Colonic mucosa (tissue), 4 donors: ENCODE measurements around the gene POLR1A. TPM values are rescaled to one million over a fixed set of nuclear protein-coding genes. Genes with fewer than 3 reads are reported as not detected.

Experiments
- DNase-seq: peaks from one replicate; pipeline ENCODE4 v3.0.0-alpha.2; 2020
- H3K27ac ChIP-seq: fragments of 200-600 bp; one replicate; pipeline ENCODE4 v1.8.0; 2021
- H3K27me3 ChIP-seq: fragments of 200-600 bp; one replicate; pipeline ENCODE4 v1.8.0; 2021
- H3K36me3 ChIP-seq: fragments of 200-600 bp; one replicate; pipeline ENCODE4 v1.8.0; 2021
- H3K4me1 ChIP-seq: fragments of 200-600 bp; one replicate; pipeline ENCODE4 v1.8.0; 2021; ENCODE audit warnings: mild to moderate bottlenecking
- H3K4me3 ChIP-seq: fragments of 200-600 bp; one replicate; pipeline ENCODE4 v1.8.0; 2021
- H3K9ac ChIP-seq, 2 donors: one replicate each; pipeline ENCODE4 v1.7.0; 2013; ENCODE audit warnings: control low read depth in 2 of 2, low read depth in 2 of 2, low read length in 2 of 2
- H3K9me3 ChIP-seq: fragments of 200-600 bp; one replicate; pipeline ENCODE4 v1.8.0; 2021
- intact Hi-C: fragments of 100-400 bp; cut with DNase I; formaldehyde crosslinking; loops from one replicate; pipeline ENCODE4 v1.14.1; 2022
- total RNA-seq, 2 donors: library from RNA; stranded (reverse); fragmentation: NEBNext Ultra II Directional in 1 of 2; extraction: Animal tissue kit (Norgen Biotek cat#: 25700) in 1 of 2; gene quantifications; one replicate each; pipeline ENCODE4 v1.2.1, GENCODE V29; 2021
- TF ChIP-seq, protein P1 (sequence below): fragments of 200-600 bp; IDR thresholded peaks from one replicate; pipeline ENCODE4 v1.8.0; 2022; ENCODE audit warnings: antibody characterized with exemption, mild to moderate bottlenecking
- donor health status: healthy.
- donor health status: DM: no; HTN: no; CAD: no.
- donor health status: DM: no; HTN: no; CAD: no.

POLR1A gene
- total RNA-seq, 2 donors from 2014 or later, result 17.9 to 35.9 TPM

DNA sequence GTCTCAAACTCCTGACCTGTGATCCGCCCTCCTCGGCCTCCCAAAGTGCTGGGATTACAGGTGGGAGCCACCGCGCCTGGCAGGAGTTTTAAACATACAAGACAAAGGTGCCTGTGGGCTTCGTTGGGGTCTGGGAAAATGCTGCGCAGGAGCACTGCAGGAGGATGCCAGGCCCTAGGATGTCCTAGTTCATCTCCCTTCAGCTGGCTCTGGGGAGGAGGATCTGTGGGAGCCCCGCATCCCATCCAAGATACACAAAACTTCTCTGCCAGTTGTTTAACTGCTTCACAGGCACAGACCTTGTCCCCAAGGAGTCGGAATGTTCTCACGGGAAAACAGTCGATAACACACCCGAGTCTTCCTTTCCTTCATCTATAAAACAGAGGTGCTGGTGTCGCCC lies 89.1 kb downstream of the POLR1A start:
- Histone ChIP-seq H3K4me3 (no peak overlapping the region), H3K9ac (no peak overlapping the region), H3K36me3 (no peaks in the 10 kb centered on the region), H3K9me3 (no peaks in the 10 kb centered on the region), H3K27me3 (no peaks in the 10 kb centered on the region), H3K4me1 (peaks cover 7% of the 10 kb centered on the region), H3K27ac (no peak overlapping the region)
- TF ChIP-seq, protein P1, sequence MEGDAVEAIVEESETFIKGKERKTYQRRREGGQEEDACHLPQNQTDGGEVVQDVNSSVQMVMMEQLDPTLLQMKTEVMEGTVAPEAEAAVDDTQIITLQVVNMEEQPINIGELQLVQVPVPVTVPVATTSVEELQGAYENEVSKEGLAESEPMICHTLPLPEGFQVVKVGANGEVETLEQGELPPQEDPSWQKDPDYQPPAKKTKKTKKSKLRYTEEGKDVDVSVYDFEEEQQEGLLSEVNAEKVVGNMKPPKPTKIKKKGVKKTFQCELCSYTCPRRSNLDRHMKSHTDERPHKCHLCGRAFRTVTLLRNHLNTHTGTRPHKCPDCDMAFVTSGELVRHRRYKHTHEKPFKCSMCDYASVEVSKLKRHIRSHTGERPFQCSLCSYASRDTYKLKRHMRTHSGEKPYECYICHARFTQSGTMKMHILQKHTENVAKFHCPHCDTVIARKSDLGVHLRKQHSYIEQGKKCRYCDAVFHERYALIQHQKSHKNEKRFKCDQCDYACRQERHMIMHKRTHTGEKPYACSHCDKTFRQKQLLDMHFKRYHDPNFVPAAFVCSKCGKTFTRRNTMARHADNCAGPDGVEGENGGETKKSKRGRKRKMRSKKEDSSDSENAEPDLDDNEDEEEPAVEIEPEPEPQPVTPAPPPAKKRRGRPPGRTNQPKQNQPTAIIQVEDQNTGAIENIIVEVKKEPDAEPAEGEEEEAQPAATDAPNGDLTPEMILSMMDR, result no peak
- intact Hi-C loops, result no loop called here
- no peak for DNase-seq

DNA sequence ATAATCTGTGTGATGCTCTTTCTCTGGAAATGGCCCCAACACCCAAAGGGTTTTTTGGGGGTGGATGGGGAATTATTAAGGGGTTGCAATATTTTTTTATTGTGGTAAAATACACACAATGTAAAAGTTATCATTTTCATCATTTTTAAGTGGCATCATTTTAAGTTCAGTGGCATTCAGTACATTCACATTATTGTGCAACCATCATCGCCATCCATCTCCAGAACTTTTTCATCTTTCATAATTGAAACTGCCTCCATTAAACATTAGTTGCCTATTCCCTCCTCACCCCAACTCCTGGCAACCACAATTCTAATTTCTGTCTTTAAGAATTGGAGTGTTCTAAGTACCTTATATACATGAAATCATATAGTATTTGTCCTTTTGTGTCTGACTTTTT lies 90.0 kb downstream of the POLR1A start:
- H3K27ac ChIP-seq, result no peak overlapping the region

DNA sequence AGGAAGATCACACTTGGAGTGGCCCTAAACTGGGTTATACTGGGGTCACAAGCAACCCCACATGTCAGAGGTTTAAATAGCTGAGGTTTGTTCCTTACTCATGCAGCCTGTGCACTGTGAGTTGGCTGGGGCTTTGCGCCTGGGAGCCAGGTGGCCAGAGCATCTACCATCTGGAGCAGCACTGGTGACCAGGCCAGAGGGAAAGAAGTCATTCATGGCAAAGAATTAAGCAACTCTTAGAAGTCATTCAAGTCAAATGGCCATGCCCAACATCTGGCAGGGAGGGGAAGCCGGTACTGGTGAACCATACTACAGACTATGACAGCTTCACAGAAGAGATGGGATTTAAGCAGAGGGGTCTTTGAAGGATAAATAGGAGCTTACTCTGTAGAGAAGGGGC lies 90.7 kb downstream of the POLR1A start:
- Histone ChIP-seq H3K9me3 (no peaks in the 10 kb centered on the region), H3K4me3 (no peak overlapping the region), H3K36me3 (no peaks in the 10 kb centered on the region), H3K4me1 (peaks cover 8% of the 10 kb centered on the region), H3K27me3 (no peaks in the 10 kb centered on the region), H3K9ac (no peak overlapping the region), H3K27ac (no peak overlapping the region)
- DNase-seq, result no peak
- intact Hi-C loops, result no loop called here
- TF ChIP-seq, protein P1, result no peak

More for the DNA sequence above, 90.0 kb downstream of the POLR1A start:
- no peak for DNase-seq
- no peaks in the 10 kb centered on the region for H3K27me3 ChIP-seq
- no peak overlapping the region for H3K9ac ChIP-seq
- H3K4me1 ChIP-seq, result peaks cover 8% of the 10 kb centered on the region
- no peak overlapping the region for H3K4me3 ChIP-seq
- TF ChIP-seq, protein P1, result no peak
- H3K36me3 ChIP-seq, result no peaks in the 10 kb centered on the region
- intact Hi-C loops, result no loop called here
- H3K9me3 ChIP-seq, result no peaks in the 10 kb centered on the region

DNA sequence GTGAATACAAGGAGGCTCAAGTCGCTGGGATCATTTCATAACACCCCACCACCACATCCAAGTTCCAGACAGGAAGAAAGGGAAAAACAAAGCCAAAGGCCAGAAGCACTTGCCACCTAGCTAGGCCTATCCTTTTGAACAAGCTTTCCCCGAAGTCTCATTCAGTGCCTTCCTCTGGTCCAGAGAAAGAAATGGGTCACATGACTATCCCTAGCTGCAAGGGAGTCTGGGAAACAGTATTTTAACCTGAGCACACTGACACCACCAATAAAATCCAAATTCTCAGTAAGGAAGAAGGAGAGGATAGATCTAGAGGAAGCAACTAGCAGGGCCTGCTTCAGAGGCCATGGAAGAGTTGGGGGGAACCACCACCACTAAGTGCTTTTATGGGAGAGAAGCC lies 91.2 kb downstream of the POLR1A start:
- Histone ChIP-seq H3K4me3 (no peak overlapping the region), H3K36me3 (no peaks in the 10 kb centered on the region), H3K27me3 (no peaks in the 10 kb centered on the region), H3K27ac (no peak overlapping the region), H3K4me1 (peaks cover 8% of the 10 kb centered on the region), H3K9me3 (no peaks in the 10 kb centered on the region), H3K9ac (no peak overlapping the region)
- TF ChIP-seq, protein P1, result no peak
- DNase-seq, result no peak
- intact Hi-C loops, result no loop called here

DNA sequence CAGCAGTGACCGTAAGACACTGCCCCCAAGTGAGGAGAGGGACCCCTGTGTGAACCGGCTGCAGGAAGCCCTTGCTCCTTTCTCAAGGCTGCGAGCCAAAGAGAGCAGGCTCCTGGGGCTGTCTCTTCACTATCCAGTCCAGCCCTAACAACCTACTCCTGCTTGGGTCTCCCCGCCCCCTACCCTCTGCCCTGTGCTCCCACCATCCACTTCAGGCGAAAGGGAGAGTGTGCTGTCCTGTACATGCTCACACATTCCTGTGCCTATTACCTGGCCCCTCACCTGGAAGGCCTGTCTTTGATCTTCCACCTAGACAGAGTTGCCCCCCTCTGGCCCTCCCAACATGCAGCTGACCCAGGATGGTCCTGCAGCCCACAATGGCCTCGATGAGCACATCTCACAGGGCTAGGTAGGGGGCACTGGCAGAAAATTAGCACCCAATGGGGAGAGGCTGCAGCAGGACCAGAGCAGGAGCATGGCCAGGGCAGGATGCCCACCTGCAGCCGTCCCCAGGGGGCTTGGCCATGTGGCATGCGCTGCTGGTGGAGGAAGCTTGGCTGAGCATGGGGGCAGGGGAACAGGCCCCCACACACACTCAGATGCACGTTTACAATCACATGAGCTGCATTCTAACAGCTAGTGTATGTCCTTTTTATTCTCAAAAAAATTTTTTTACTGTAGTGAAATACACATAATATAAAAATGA lies 93.5 kb downstream of the POLR1A start:
- no peak overlapping the region for H3K9ac ChIP-seq
- H3K27me3 ChIP-seq, result no peaks in the 10 kb centered on the region
- intact Hi-C loops, result no loop called here
- TF ChIP-seq, protein P1, result no peak
- no peak overlapping the region for H3K27ac ChIP-seq
- H3K4me3 ChIP-seq, result no peak overlapping the region
- peaks cover 8% of the 10 kb centered on the region for H3K4me1 ChIP-seq
- H3K9me3 ChIP-seq, result no peaks in the 10 kb centered on the region
- no peak for DNase-seq
- no peaks in the 10 kb centered on the region for H3K36me3 ChIP-seq
